ENCODE results near the gene PACS2.
"Not testable (repeated sequence)": the region's sequence is repeated elsewhere in the genome, so short reads cannot be mapped to it uniquely, and the experiment has no call there.

PACS2 gene

DNA sequence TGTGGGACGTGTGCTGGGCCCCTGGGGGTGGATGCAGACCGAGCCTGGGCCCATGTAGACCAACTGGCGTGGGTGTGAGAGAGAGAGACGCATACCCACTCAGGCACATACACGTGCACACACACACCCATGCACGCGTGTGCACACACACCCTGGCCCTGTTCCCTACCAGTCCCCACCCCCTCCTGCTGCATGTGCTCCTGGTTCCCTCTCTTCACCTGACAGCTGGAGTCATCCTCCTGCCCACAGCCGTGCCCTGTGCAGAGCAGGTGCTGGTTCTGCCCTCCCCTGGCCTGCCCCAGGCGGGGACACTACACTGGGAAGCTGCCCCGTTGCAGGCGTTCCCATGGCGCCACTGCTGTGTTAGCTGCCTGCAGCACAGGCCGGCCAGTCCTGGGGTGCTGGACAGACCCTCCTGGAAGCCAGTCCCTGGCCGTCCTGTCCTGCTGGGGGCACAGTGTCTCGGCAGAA is 18.5 kb downstream of the PACS2 start:
- no peak for DNase-seq (ENCODE audit: low read depth)

GRCh38 chr14:105333613-105334364 is 19.2 kb downstream of the PACS2 start:
- DNase-seq (ENCODE audit: low read depth) = no peak

DNA sequence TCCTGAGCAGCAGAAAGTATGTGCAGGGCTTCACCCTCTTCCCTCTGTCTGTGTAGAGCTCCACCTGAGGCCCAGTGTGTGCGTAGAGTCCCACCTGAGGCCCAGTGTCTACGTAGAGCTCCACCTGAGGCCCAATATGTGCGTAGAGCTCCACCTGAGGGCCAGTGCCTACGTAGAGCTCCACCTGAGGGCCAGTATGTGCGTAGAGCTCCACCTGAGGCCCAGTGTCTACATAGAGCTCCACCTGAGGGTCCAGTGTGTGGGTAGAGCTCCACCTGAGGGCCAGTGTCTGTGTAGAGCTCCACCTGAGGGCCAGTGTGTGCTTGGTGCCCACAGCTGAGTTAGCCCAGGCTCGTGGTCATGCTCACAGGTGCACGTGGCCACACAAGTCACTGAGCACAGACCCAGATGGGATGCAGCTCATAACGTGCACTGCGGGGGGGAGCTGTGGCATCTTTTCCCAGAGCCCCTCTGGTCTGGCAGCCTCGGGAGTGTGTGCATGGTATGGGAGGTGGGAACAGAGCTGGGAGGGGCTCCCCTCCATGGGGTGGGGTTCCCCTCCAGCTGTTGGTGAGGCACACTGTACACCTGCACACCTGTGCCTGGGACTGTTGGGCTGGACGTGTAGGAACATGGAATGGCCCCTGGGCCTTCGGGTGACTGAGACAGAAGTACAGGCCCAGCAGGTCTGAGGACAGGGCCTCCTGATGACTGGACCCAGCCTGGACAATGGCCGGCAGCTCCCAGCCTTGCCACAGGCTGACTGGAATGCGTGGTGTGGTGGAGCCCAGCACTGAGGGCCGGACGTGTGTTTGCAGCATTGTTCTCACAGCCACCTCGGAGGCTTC is 20.1 kb downstream of the PACS2 start:
- DNase-seq (ENCODE audit: low read depth) = no peak

DNA sequence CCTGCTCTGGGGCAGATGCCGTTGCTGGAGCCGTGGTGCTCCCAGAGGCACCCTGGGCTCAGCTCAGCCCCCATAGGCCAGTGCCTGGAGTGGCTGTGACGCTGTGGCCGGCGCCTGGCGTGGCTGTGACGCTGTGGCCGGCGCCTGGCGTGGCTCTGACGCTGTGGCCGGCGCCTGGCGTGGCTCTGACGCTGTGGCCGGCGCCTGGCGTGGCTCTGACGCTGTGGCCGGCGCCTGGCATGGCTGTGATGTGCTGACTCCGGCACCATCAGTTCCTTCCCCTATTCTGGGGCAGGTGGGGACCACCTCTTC is 20.6 kb downstream of the PACS2 start:
- DNase-seq (ENCODE audit: low read depth) = not testable (repeated sequence)

- no peak for DNase-seq (ENCODE audit: low read depth)
Measured at GRCh38 chr14:105335735-105336476, 21.4 kb downstream of the PACS2 start.

GRCh38 chr14:105336477-105337287 is 22.1 kb downstream of the PACS2 start:
- no peak for DNase-seq (ENCODE audit: low read depth)

GRCh38 chr14:105337433-105337832 is 22.9 kb downstream of the PACS2 start:
- DNase-seq (ENCODE audit: low read depth) = no peak

DNA sequence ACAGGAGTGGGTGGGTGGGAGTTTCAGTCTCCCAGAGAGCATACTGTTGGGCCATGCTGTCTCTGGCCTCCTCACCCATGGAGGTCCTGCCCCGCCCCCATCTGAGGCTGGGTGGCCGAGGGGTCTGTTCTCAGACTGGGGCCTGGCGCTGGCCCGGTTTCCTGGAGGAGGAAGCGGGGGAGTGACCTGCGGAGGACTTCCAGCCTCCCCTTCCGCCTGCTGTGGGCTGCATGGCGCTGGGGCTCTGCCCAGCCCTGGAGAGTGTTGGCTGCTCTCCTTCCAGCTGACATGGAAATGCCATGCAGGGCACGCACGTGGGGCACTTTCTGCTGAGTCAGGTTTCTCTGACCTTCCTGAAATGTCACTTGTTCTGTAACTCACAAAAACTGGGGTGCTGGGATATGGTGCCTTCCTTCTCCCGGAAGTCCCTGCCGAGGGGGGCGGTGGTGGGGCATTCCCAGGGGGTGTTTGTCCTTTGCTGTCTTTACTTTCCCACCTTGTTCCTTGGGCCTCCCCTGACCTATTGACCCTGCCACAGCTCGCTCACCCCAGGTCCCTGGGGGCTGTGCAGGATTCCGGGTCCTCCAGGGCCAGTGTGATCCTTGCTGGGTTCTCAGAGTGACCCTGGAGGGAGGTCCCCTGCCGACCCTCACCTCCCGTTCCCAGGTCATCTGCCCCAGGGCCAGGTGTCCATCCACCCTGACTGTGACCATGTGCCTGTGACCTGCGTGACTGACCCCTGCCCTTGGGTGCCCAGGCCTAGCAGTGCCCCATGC is 23.6 kb downstream of the PACS2 start:
- DNase-seq (ENCODE audit: low read depth) = peak; percentile 56

DNA sequence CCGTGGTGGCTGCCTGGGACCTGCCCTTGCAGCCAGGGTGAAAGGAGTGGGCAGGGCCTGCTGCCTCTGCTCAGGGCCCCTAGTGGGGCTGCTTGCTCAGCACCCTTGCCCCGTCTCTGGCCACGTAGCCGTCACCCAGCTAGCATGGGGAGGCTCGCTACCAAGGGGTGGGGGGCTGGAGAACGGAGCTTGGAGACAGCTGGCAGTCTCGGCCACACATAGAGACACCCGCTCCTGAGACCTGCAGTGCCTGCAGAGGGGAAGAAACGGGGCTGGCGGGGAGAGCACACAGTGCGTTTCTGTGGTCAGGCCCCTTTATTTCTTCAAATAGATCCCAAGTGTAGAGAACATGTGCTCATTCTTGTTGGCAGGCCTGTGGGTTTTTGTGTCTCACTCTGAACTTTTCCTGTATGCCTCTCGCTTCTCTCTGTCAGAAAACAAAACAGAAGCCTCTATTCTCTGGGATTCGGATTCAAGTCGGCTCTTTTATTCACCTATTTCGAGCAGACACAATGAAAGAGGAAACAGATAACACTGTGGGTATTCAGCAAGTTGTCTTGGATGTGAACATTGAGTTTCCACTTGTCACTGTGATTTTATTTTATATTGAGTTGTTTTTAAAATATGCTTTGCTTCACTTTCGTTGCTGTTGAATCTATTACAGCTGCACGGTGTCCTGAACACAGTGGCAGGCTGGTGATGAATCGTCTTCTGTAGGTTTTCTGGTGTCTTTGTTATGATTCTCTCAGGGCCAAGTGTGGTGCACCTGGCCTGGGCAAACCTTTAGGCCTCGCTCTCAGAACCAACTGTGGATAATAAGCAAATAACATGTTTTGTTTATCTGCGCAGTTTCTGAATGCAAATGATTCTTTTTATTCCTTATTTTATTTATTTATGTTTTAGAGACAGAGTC is 26.5 kb downstream of the PACS2 start:
- no peak for DNase-seq (ENCODE audit: low read depth)

- DNase-seq (ENCODE audit: low read depth) = no peak
Measured at GRCh38 chr14:105343194-105343593, 28.6 kb downstream of the PACS2 start.

DNA sequence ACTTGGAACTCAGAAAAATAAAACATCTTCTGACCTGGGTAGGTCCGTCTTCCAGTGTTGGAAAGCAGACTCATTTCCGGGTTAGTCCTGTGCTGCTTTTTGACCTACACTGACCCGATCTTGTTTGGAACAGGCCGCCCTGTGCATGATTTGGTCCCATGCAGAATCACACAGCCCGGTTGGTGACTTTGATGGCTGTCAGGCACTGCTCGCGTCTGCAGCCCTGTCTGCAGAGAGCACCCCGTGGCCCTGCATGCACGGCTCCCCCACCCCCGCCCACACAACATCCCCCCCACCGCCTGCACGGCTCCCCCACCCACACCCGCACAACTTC is 31.6 kb downstream of the PACS2 start:
- DNase-seq (ENCODE audit: low read depth) = no peak

- no peak for DNase-seq (ENCODE audit: low read depth)
Measured at GRCh38 chr14:105346876-105347586, 32.5 kb downstream of the PACS2 start.

DNA sequence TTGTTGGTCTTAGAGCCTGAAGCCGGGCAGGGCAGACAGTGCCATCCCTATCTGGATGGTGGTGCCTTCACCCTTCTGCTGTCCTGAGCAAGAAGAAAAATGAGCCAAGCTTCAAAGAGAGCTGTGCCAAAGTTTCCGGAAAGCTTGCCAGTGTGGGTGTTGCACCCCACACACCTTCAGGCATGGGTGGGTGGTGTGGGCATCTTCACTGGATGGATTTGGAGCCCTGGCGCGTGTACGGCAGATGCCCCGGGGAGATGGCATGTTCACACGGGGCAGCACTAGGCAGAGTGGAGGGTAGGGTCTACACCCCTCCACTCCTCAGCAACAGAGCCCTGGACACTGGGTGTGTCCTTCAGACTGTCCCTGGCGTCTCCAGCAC is 33.0 kb downstream of the PACS2 start:
- DNase-seq (ENCODE audit: low read depth) = no peak

DNA sequence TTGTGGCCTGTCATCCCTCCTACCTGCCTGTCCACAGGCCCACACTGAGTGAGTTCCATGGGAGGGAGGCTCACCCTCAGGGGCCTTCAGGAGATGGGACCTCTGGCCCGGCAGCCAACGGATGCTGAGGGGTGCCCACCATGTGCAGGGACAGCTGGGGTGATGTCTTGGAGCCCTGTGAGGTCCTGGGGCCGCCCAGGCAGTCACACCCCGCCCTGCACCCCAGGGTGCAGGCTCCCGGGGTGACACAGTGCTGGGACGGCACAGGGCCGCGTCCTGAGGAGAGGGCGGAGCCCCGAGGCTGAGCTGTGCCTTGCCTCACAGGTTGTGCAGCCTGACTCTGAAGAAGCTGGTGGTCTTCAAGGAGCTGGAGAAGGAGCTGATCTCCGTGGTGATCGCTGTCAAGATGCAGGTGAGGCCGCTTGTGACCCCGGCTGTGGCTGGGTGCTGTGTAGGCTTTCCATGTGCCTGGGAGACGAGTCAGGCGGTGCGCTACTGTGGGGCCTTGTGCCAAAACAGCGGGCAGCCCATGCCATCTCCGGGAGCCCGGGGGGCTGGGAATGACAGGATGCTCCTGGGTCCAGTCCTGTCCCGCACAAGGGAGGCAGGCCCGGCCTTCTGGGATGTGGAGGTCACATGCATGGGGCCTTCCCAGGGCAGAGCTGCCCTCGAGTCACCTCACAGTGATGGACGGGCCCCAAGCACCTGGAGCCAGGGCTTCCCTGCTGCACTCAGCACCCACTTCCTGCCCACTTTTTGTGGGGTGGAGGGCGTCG is 33.8 kb downstream of the PACS2 start:
- DNase-seq (ENCODE audit: low read depth) = no peak

- DNase-seq (ENCODE audit: low read depth) = no peak
Measured at GRCh38 chr14:105348945-105349699, 34.6 kb downstream of the PACS2 start.

GRCh38 chr14:105349992-105350391 is 35.4 kb downstream of the PACS2 start:
- no peak for DNase-seq (ENCODE audit: low read depth)

GRCh38 chr14:105350450-105351244 is 36.1 kb downstream of the PACS2 start:
- DNase-seq (ENCODE audit: low read depth) = no peak

All from fibroblast of gingiva (primary cell).